Activated CD4-positive, CD25-positive, alpha-beta regulatory T cell treated with anti-CD3 and anti-CD28 coated beads, Interleukin-2, amount 50 U/mL, for 24 hours (primary cell): ENCODE results near the gene GAS2L2.

ENCODE experiments used
- ATAC-seq, 2 donors: fragments of 150-1000 bp; cut with Tn5 transposase; one replicate each; pipeline ENCODE4 v1.10.0; 2021; ENCODE audit warnings: mild to moderate bottlenecking in 1 of 2, moderate library complexity in 1 of 2

Gene GAS2L2

GRCh38 chr17:35745246-35745645 is 7.8 kb downstream of the GAS2L2 start:
- ATAC-seq, result no peak

- ATAC-seq, result no peak
Measured at GRCh38 chr17:35744830-35745229, 8.2 kb downstream of the GAS2L2 start.

DNA sequence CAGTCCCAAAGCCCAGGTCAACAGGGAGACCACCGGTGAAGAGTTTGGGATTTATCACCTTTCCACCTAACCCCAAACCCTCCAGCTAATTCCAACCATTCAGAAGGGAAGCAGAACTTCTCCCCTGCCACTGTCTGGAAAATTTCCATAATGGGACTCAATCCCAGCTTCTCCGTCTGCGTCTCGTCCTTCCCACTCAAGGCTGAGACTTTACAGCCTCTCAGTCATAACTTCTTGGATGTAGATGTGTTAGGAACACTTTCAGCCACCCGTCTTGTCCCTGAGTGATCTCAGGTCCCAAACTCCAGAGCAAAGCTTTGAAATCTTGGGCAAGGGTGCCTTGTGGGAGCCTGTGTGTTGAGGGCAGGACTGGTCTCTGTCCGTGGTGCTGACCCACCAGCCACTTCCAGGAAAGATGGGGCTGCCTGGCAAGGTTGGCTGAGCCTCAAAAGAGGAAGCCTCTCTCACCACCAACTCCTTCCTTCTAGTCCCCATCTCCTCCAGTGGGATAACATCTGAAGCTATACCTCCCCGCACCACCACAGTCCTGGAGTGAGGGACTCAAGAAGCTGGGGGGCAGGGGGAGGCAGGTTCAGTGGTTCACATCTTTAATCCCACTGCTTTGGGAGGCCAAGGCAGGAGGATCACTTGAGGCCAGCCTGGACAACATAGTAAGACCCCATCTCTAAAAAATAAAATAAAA is 9.3 kb downstream of the GAS2L2 start:
- no peak for ATAC-seq

DNA sequence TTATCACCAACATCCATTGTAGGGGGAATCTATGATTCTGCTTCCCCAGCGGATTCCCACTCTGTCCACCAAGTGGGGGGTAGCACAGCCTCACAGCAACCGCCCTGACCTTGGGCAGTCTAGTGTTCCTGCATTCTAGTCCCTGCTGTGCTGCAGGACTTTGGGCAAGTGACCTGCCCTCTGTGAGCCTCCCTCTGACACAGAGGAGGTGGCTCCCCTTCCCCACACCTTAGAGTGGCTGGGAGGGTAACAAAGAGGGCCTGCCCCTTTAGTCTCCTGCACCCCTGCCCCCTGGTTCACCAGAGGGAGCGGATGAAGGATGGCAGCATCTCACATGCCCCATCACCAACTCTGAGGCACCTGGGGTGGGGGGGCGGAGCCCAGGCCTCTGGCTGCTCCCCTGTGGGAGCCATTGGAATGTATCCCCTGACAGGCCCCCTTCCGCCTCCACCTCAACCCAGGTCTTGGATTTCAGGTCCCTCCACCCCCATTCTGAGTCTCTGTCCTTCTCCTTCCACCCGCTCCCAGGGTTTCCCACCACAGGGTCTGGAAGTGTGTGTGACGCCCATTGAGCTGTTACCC is 10.1 kb downstream of the GAS2L2 start:
- ATAC-seq, result no peak

- no peak for ATAC-seq
Measured at GRCh38 chr17:35742496-35742895, 10.5 kb downstream of the GAS2L2 start.

GRCh38 chr17:35740997-35741931 is 11.8 kb downstream of the GAS2L2 start:
- ATAC-seq, result peak; percentile 29 to 53

DNA sequence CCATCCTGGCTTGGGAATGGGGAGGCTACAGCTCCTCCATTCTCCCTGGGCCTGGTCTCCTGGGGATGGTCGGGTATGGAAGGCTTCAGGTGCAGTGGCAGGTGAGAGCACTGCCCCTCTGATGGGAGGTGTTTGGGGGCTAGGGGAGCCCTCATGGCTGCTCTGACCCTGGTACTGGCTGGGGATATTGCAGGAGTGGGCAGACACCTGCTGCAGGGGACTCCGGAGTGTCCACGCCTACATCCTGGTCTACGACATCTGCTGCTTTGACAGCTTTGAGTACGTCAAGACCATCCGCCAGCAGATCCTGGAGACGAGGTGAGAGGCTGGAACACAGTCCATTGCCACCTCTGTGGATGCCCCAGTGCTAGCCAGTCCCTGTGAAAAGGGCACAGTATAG is 12.8 kb downstream of the GAS2L2 start:
- ATAC-seq, result no peak

- no peak for ATAC-seq
Measured at GRCh38 chr17:35738519-35739133, 14.4 kb downstream of the GAS2L2 start.

DNA sequence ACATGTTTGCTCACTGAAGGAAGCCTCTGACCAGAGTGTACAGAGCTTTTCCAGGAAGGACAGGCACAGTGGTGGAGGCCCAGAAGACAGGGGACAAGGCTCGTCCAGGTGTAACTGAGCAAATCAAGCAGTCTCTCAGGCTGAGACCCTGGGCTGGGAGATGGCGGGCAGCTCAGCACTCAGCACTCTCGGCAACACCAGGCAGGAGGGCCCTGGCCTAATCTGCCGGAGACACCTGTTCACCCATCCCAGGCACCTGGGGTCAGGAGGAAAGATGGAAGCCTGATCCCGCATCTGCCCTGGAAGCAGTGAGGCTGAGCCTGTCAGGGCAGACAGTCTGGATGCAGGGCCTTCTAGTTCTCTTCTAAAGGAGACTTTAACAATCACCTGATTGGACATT is 16.8 kb downstream of the GAS2L2 start:
- no peak for ATAC-seq

DNA sequence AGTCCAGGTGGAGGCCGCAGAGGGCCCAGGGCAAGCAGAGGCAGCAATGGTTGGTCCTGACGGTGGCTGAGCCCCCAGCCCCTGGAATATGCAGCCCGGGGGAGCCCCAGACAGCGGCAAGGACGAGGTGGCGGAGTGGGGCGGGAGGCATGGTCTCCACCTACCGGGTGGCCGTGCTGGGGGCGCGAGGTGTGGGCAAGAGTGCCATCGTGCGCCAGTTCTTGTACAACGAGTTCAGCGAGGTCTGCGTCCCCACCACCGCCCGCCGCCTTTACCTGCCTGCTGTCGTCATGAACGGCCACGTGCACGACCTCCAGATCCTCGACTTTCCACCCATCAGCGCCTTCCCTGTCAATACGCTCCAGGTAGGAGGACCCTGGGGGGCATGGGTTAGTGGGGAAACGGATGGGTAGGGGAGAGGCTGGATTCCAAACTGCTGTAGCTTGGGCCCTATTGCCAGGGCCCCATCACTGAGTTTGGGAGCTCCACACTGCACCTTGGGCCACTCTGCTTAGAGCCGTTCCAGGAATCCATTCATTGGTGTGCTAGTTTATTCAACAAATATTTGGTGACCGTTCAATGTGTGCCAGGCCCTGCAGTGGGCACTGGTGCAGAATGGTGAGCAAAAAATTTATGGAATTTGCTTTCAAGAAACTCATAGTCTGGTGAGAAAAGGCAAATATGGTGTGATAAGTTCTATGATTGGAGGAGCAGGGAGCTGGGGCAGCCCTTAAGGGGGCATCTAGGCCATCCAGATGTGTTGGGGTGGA is 17.8 kb downstream of the GAS2L2 start:
- ATAC-seq, result no peak

DNA sequence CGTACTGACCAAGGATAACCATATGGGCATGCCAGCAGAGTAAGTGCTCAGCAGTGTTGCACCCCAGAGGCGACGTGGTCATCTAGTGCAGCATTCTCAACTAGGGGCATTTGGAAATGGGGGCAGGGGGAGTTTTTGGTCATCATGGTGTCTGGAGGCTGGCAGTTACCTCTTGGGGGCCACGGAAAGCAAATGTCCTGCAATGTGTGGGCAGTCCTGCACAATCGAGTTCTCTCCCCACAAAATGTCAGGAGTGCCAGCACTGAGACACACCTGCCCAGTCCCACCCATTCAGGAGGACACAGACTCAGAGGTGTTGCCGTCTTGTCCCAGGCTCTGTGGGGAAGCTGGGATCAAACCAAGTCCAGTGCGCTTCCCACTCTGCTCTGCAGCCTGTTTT is 18.6 kb downstream of the GAS2L2 start:
- ATAC-seq, result no peak

DNA sequence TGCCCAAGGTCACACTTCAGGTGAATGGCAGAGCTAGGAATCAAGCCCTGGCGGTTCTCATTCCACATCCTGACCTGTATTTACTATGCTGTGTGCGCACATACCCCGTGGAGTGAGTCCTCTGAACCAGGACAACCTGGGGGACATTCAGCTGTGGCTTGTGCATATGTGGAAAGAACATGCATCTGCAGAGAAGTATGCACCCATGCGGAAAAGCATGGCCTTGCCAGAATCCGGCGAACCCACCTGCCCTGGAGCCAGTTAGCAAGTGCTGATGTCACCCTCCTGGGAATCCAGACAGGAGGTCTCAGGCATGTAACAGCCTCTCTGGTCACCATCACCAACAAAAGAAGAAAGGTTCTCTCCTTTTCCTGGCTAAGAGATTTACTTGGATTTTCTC is 19.7 kb downstream of the GAS2L2 start:
- no peak for ATAC-seq

DNA sequence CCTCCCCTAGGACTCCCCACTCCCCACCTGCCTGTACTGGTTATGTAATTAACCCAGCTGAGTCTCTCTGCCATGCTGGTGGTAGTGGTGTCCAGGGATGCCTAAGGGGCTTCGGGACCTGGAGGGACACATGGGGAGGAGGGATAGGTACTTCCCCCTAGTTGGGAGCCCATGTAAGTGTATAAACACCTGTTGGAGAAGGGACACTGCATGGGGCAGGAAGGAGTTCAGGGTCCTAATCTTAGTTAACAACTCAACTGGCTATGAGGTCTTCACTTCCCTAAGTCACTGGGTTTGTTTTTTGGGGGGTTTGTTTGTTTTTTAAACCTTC is 20.3 kb downstream of the GAS2L2 start:
- ATAC-seq, result no peak

DNA sequence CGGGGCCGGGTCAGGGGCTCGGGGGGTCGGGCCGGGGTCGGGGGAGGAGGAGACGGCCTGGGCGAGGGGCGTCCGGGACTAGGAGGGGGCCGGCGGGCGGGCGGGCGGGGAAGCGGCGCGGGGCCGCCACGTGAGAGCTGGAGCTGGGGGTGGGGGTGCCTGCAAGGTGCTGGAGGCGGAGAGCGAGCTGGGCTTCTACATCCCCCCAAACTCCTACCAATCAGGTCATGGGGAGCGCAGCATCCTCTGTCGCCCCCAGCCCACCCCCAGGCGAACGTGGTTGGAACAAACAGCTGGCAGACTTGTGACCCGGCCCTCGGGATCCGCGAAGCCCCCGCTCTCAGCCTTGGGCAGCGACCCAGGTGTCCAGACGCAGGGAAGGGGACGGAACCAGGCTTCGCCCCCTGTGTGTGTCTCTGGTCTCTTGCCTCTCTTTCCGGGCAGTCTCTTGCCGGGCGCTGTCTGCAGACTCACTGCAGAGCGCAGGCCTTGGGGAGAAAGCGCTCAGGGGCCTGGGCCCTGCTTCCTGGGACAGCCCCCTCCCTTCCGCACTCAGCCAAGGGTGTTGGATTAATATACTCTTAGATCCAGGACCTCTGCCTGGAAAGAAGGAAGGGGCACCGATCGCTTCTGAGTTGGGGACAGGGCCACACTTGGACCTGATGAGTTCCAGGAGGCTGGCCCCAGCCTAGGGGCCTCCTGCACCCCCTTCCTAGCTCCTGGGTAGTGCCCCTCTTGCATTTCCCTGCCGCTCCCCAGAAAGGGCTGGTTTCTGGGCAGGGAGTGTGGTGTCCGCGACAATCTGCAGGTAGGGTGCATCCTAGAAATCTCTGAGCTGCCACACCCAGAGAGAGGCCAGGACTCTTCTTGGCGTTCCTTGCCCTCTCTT is 20.9 kb downstream of the GAS2L2 start:
- no peak for ATAC-seq

- ATAC-seq, result peak; percentile 55 to 65
Measured at GRCh38 chr17:35731239-35731916, 21.7 kb downstream of the GAS2L2 start, which contains the start of gene RASL10B. Gene RASL10B, plus strand, starts transcription at chr17:35731639. Its CDS starts 3,546 bp downstream, at chr17:35735185.

DNA sequence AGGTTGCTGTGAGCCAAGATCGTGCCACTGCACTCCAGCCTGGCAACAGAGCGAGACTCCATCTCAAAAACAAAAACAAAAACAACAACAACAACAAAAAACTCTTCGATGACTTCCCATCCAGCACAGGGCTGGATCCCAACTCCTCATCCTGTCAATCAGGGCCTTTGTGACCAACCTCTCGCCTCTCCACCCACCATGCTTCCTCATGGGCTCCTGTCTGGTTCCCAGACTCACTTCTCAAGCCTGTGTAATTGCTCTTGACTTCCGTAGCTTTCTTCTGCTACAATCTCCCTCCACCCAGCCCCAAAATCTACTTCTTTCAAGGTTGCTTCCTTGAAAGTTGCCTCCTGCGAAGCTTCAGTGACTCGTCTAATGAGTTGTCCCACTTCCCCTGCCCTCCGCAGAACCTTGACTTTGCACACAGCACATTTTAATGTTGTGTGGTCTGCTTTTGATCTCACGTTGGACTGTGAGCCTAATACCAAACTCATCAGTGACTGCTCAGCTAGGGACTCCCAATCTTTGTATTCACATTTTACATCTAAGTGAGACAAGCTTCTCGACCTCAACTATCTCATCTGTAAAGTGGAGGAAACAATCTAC is 22.5 kb downstream of the GAS2L2 start:
- no peak for ATAC-seq

DNA sequence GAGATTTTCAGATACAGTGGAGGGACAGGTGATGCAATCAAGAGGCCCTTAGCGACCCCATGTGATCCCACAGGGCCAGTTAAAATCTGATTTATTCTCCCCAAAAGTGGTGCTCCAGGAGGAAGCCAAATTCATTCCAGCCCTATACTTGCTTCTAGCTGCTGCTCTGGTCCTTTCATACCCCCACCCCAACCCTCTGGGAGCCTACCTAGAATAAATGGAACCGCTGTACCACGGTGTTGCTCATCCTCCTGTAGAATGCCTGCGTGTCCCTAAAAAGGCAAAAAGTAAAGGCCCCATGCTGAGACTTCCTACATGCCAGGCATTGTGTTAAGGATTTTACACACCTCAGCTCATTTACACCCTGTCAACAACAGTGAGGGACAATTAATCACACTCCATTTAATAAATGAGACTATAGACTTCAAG is 23.6 kb downstream of the GAS2L2 start:
- ATAC-seq, result no peak

- ATAC-seq, result no peak
Measured at GRCh38 chr17:35728551-35728950, 24.5 kb downstream of the GAS2L2 start.

- no peak for ATAC-seq
Measured at GRCh38 chr17:35727635-35728034, 25.4 kb downstream of the GAS2L2 start.

DNA sequence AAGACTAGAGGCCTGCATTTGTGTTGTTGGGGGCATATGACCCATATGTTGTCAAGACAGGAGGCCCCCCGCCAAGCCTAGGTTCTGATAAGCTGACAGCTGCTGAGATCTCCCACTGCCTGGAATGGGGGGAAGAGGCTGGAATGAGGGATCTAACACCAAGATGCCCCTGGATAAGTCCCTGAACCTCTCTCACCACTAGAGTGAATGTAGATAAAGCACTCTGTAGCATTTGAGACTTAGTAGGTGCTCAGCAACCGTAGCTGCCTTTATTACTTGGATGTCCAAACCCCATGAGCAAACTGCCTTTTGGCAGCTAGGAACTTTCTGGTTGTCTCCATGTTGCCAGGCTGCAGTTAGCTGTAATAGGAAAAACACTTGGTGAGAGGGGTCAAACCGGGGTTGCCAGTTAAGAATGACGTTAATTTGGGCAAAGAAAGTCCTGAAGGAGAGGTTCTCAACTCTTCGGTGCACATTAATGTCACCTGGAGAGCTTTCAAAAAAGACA is 26.0 kb downstream of the GAS2L2 start:
- no peak for ATAC-seq
